Upper lobe of right lung (tissue), 1 donor: ENCODE measurements around the gene MORF4L1. TPM values are rescaled to one million over a fixed set of nuclear protein-coding genes. Genes with fewer than 3 reads are reported as not detected.
"Not testable (repeated sequence)": the region's sequence is repeated elsewhere in the genome, so short reads cannot be mapped to it uniquely, and the experiment has no call there.

ENCODE experiments used
- ATAC-seq: fragments of 200-7000 bp; cut with Tn5 transposase; one replicate; pipeline ENCODE4 v1.9.1; 2020; ENCODE audit warnings: mild to moderate bottlenecking, moderate library complexity
- DNase-seq: peaks from one replicate; pipeline ENCODE4 v3.0.0-alpha.2; 2020
- H3K27ac ChIP-seq: fragments of 200-600 bp; one replicate; pipeline ENCODE4 v1.8.0; 2022
- H3K27me3 ChIP-seq: fragments of 200-600 bp; one replicate; pipeline ENCODE4 v1.8.0; 2022; ENCODE audit warnings: mild to moderate bottlenecking
- H3K36me3 ChIP-seq: fragments of 200-600 bp; one replicate; pipeline ENCODE4 v1.8.0; 2022
- H3K4me1 ChIP-seq: fragments of 200-600 bp; one replicate; pipeline ENCODE4 v1.8.0; 2022
- H3K4me3 ChIP-seq: fragments of 200-600 bp; one replicate; pipeline ENCODE4 v1.8.0; 2022; ENCODE audit warnings: mild to moderate bottlenecking
- H3K9me3 ChIP-seq: fragments of 200-600 bp; one replicate; pipeline ENCODE4 v1.8.0; 2022
- intact Hi-C: fragments of 100-400 bp; cut with DNase I; formaldehyde crosslinking; loops from one replicate; pipeline ENCODE4 v1.11.0; 2022
- total RNA-seq: library from RNA; stranded (reverse); fragmentation: NEBNext Ultra II Directional; extraction: Animal tissue kit (Norgen Biotek cat#: 25700); gene quantifications from one replicate; pipeline ENCODE4 v1.2.1, GENCODE V29; 2021
- TF ChIP-seq, protein P1 (sequence below): fragments of 200-600 bp; IDR thresholded peaks from one replicate; pipeline ENCODE4 v1.8.0; 2022; ENCODE audit warnings: antibody characterized with exemption
- donor health status: DM: no; HTN: yes; CAD: no; lungs with severe emphysema.

The MORF4L1 gene
- total RNA-seq, 1 donor from 2014 or later: 261 TPM

GRCh38 chr15:78923480-78924360, 51.0 kb downstream of the MORF4L1 start:
- no peaks in the 10 kb centered on the region for H3K9me3 ChIP-seq
- intact Hi-C loops: no loop called here
- no peaks in the 10 kb centered on the region for H3K4me1 ChIP-seq
- no peak overlapping the region for H3K4me3 ChIP-seq
- H3K27me3 ChIP-seq: no peaks in the 10 kb centered on the region
- H3K27ac ChIP-seq: no peak overlapping the region
- H3K36me3 ChIP-seq: peaks cover 85% of the 10 kb centered on the region
- no peak for ATAC-seq
- DNase-seq: no peak
- TF ChIP-seq, protein P1, sequence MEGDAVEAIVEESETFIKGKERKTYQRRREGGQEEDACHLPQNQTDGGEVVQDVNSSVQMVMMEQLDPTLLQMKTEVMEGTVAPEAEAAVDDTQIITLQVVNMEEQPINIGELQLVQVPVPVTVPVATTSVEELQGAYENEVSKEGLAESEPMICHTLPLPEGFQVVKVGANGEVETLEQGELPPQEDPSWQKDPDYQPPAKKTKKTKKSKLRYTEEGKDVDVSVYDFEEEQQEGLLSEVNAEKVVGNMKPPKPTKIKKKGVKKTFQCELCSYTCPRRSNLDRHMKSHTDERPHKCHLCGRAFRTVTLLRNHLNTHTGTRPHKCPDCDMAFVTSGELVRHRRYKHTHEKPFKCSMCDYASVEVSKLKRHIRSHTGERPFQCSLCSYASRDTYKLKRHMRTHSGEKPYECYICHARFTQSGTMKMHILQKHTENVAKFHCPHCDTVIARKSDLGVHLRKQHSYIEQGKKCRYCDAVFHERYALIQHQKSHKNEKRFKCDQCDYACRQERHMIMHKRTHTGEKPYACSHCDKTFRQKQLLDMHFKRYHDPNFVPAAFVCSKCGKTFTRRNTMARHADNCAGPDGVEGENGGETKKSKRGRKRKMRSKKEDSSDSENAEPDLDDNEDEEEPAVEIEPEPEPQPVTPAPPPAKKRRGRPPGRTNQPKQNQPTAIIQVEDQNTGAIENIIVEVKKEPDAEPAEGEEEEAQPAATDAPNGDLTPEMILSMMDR: no peak

DNA sequence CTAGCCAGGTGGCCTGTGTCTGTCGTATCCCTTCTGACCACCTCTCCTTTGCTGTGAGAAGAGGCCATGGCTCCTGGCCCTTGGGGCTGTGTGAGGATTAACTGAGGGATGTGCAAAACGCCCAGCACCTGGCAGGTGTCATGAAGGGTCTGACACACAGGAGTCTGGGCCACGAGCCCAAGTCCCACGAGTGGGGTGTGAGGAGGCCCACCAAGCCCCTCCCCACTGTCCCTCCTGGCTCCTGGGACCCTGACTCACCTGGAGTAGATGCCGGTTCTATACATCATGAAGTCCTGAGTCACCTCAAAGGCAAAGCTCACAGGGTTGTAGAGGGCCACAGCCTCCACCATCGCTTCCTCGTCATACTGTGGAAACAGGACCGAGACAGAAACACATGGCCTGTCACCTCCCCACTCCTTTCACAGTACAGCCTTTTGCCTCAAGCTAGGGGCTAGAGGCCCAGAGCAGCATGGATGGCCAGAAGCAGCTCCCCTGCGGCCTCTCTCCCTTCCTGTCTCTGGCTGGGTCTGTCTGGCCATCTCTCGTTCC, 52.5 kb downstream of the MORF4L1 start:
- TF ChIP-seq, protein P1: no peak
- no peak overlapping the region for H3K27ac ChIP-seq
- DNase-seq (peak; percentile 59), ATAC-seq (no peak)
- no peaks in the 10 kb centered on the region for H3K4me1 ChIP-seq
- no peak overlapping the region for H3K4me3 ChIP-seq
- intact Hi-C loops: no loop called here
- H3K36me3 ChIP-seq: peaks cover 87% of the 10 kb centered on the region
- no peaks in the 10 kb centered on the region for H3K27me3 ChIP-seq
- H3K9me3 ChIP-seq: no peaks in the 10 kb centered on the region

DNA sequence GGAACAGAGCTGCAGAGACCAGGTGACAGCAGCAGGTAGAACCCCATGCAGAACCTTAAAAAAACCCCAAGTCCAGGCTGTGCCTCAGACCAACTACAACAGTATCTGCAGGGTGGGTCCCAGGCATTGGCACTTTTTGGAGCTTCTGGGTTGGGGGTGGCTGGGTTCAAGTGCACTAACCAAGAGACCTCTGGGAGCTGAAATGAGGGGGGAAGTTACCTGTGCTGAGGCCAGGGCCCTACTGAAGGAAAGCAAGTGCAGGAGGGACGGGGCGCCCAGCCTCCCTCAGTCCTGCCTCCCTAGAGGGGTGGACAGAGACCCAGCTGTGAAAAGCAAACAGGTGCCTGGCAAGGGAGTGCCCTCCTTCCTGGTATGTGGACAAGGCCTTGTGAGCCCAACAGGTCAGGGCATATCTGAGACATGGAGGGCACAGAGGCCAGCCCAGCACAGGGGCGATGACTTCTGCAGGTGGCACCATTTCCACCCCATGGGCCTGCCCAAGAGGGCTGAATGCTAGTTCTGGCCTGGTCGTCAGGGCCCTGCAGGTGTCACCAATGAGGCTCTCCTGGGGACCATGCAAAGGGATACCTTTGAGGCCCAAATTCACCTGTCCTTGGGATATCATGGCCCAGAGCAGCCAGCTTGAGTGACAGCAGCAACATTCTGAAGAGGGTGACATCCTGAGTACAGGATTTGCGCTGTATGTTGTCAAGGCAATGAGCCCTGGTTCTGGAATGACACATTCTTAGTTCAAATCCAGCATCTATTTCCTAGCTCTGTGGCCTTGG, 53.5 kb downstream of the MORF4L1 start:
- no peaks in the 10 kb centered on the region for H3K9me3 ChIP-seq
- H3K36me3 ChIP-seq: peaks cover 89% of the 10 kb centered on the region
- TF ChIP-seq, protein P1: no peak
- H3K4me3 ChIP-seq: no peak overlapping the region
- H3K27ac ChIP-seq: no peak overlapping the region
- DNase-seq: peak; percentile 61
- H3K27me3 ChIP-seq: no peaks in the 10 kb centered on the region
- intact Hi-C loops: no loop called here
- H3K4me1 ChIP-seq: no peaks in the 10 kb centered on the region
- ATAC-seq: no peak

DNA sequence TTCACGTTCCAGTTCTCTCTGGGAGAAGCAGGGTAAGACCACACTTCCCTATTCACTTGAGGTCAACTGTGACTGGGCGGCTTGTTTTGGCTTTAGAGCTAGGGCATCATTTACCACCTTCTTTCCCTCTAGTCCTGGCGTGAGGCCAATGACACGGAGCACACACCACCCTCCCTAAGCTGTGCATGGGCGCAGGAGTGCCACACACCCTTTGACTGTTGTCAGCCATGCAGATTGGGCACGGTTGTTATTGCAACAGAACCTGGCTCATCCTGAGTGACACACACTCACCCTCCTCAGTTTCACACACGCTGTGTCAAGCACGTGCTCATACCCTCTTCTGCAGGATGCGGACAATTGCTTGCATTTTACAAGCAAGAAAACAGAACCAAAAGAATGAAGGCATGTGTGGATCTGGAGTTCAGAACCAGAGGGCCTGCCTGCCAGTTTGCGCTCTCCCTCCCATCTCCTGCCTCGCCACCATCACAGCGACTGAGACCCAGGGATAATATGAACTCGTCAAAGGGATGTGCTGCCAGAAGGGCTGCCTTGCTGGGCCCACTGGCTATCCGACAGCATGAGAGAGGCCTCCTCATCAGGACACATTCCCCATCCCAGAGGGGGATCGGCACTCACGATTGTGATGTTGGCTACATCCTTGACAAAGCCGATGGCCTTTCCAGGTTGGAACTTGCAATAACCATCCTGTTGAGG, 54.5 kb downstream of the MORF4L1 start:
- DNase-seq (peak; percentile 66), ATAC-seq (peak; percentile 17)
- no peaks in the 10 kb centered on the region for H3K27me3 ChIP-seq
- no peaks in the 10 kb centered on the region for H3K4me1 ChIP-seq
- H3K9me3 ChIP-seq: no peaks in the 10 kb centered on the region
- intact Hi-C loops: no loop called here
- TF ChIP-seq, protein P1: no peak
- H3K36me3 ChIP-seq: peaks cover 89% of the 10 kb centered on the region
- no peak overlapping the region for H3K27ac ChIP-seq
- no peak overlapping the region for H3K4me3 ChIP-seq

DNA sequence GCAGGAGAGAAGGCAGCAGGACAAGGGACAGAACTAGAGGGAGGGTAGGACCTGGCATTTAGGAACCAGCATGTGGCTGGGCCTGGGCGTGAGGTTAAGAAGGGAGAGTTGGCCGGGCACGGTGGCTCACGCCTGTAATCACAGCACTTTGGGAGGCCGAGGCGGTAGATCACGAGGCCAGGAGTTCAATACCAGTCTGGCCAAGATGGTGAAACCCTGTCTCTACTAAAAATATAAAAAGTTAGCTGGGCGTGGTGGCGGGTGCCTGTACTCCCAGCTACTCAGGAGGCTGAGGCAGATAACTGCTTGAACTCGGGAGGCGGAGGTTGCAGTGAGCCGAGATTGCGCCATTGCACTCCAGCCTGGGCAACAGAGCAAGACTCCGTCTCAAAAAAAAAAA, 55.5 kb downstream of the MORF4L1 start:
- H3K36me3 ChIP-seq: peaks cover 89% of the 10 kb centered on the region
- H3K4me3 ChIP-seq, intact Hi-C loops, H3K27ac ChIP-seq, H3K9me3 ChIP-seq, ATAC-seq, H3K4me1 ChIP-seq, H3K27me3 ChIP-seq: not testable (repeated sequence)
- DNase-seq: peak; percentile 55
